Left colon (tissue), 2 donors: Measurements from ENCODE around the gene LIFR. TPM values are rescaled to one million over a fixed set of nuclear protein-coding genes. Genes with fewer than 3 reads are reported as not detected.
"Not testable (repeated sequence)": the region's sequence is repeated elsewhere in the genome, so short reads cannot be mapped to it uniquely, and the experiment has no call there.

Experiments
- ATAC-seq: fragments of 200-7000 bp; cut with Tn5 transposase; one replicate; pipeline ENCODE4 v1.9.1; 2020; ENCODE audit warnings: mild to moderate bottlenecking, moderate library complexity
- DNase-seq, 2 donors: peaks; one replicate each; pipeline ENCODE4 v3.0.0-alpha.2; 2020
- intact Hi-C, 2 donors: fragments of 100-400 bp; cut with DNase I in 1 of 2; cut with micrococcal nuclease in 1 of 2; formaldehyde crosslinking; loops; one replicate each; pipeline versions ENCODE4 v1.11.2 to v1.14.0; 2022; cut with DNase I, micrococcal nuclease
- long read RNA-seq: library from polyadenylated mRNA; unstranded; transcript quantifications from one replicate; pipeline ENCODE4 v2.0.0, GENCODE V29; 2021
- total RNA-seq, 2 donors: library from RNA; stranded (reverse); fragmentation: NEBNext Ultra II Directional; extraction: Animal tissue kit (Norgen Biotek cat#: 25700); gene quantifications; one replicate each; pipeline ENCODE4 v1.2.1, GENCODE V29; 2021
- donor health status: DM: no; HTN: no; CAD: no.
- donor health status: DM: yes; HTN: yes; CAD: no.

LIFR gene
- total RNA-seq = 10 to 100 TPM in 1 of 2 donors, 1 to 10 TPM in 1; 8.1 to 18.6 TPM
- long read RNA-seq, full-length matches to known transcripts = 1 of 3 reads
- long read RNA-seq, partial matches to known transcripts = 0 of 3 reads
- long read RNA-seq, other reads (novel, unspliced or antisense) = 2 of 3 reads

GRCh38 chr5:38556599-38557307 is at the start of gene LIFR:
TSS of gene LIFR (minus strand) at chr5:38556646. CDS start at chr5:38530647, 25,999 bp downstream.
- DNase-seq (peak; percentile 42 to 47), ATAC-seq (peak; percentile 61)
- intact Hi-C loops = no loop called here

GRCh38 chr5:38605610-38606009 is 49.2 kb upstream of the LIFR start:
- DNase-seq = no peak
- intact Hi-C loops = no loop called here
- no peak for ATAC-seq

GRCh38 chr5:38603691-38604090 is 47.2 kb upstream of the LIFR start:
- ATAC-seq = no peak
- intact Hi-C loops = no loop called here
- DNase-seq = no peak

- intact Hi-C loops = no loop called here
These were observed 46.2 kb upstream of the LIFR start for GRCh38 chr5:38602641-38603040.

GRCh38 chr5:38601863-38602298 is 45.4 kb upstream of the LIFR start:
- no peak for DNase-seq
- intact Hi-C loops = no loop called here
- no peak for ATAC-seq

More at GRCh38 chr5:38602641-38603040, 46.2 kb upstream of the LIFR start:
- ATAC-seq = no peak
- DNase-seq = no peak

- intact Hi-C loops = no loop called here
- no peak for DNase-seq
- ATAC-seq = no peak
These were observed 44.9 kb upstream of the LIFR start for GRCh38 chr5:38601133-38601862.

- DNase-seq (no peak), ATAC-seq (no peak)
- intact Hi-C loops = no loop called here
These were observed 44.0 kb upstream of the LIFR start for GRCh38 chr5:38600329-38601045.

- DNase-seq, intact Hi-C loops, ATAC-seq: not testable (repeated sequence)
These were observed 43.3 kb upstream of the LIFR start for GRCh38 chr5:38599751-38600150.

- DNase-seq (no peak), ATAC-seq (no peak)
- intact Hi-C loops = no loop called here
These were observed 42.7 kb upstream of the LIFR start for GRCh38 chr5:38598994-38599617.

GRCh38 chr5:38598296-38598993 is 42.0 kb upstream of the LIFR start:
- no peak for ATAC-seq
- intact Hi-C loops = no loop called here
- no peak for DNase-seq

GRCh38 chr5:38596981-38597380 is 40.5 kb upstream of the LIFR start:
- intact Hi-C loops = no loop called here
- ATAC-seq (no peak), DNase-seq (no peak)

GRCh38 chr5:38595132-38595745 is 38.8 kb upstream of the LIFR start:
- intact Hi-C loops = no loop called here
- ATAC-seq (no peak), DNase-seq (no peak)

GRCh38 chr5:38593959-38594358 is 37.5 kb upstream of the LIFR start:
- no peak for DNase-seq
- ATAC-seq = no peak
- intact Hi-C loops = no loop called here

GRCh38 chr5:38591523-38591849 is 35.0 kb upstream of the LIFR start:
- no peak for DNase-seq
- ATAC-seq = no peak
- intact Hi-C loops = no loop called here

GRCh38 chr5:38590838-38591522 is 34.5 kb upstream of the LIFR start:
- intact Hi-C loops = no loop called here
- no peak for DNase-seq
- ATAC-seq = no peak

GRCh38 chr5:38589629-38590028 is 33.2 kb upstream of the LIFR start:
- no peak for ATAC-seq
- no peak for DNase-seq
- intact Hi-C loops = no loop called here

- no peak for DNase-seq
- no peak for ATAC-seq
- intact Hi-C loops = no loop called here
These were observed 29.4 kb upstream of the LIFR start for GRCh38 chr5:38585816-38586215.

GRCh38 chr5:38583500-38583899 is 27.1 kb upstream of the LIFR start:
- DNase-seq (no peak), ATAC-seq (no peak)
- intact Hi-C loops = no loop called here
